ENCODE data around the gene CNGB1.

GRCh38 chr16:57843400-57843799, 127.5 kb downstream of the CNGB1 start:
- TF ChIP-seq CTCF (IDR thresholded peaks at IDR 0.05; ENCODE audit: low read length) (no peak), EZH2 (IDR thresholded peaks at IDR 0.05; ENCODE audit: borderline replicate concordance, low read length) (no peak)

Measured in OCI-LY1 (cell line).